Measurements from ENCODE around the gene COQ8A.

COQ8A gene

GRCh38 chr1:226956942-226957713 lies 17.0 kb downstream of the COQ8A start:
- FAIRE-seq (no peak), DNase-seq (ENCODE audit: insufficient read length) (no peak)

GRCh38 chr1:226957714-226958113 lies 17.6 kb downstream of the COQ8A start:
- DNase-seq (ENCODE audit: insufficient read length) (no peak), FAIRE-seq (no peak)
- TF ChIP-seq POLR2AphosphoS5 (IDR thresholded peaks at IDR 0.05; ENCODE audit: low read depth, low read length) (no peak), POLR2A (IDR thresholded peaks at IDR 0.05; ENCODE audit: low read depth, low read length) (no peak), TAF1 (IDR thresholded peaks at IDR 0.05; ENCODE audit: borderline replicate concordance, low read depth, low read length) (no peak)

More at GRCh38 chr1:226956942-226957713, 17.0 kb downstream of the COQ8A start:
- TF ChIP-seq POLR2A (IDR thresholded peaks at IDR 0.05; ENCODE audit: low read depth, low read length) (no peak), POLR2AphosphoS5 (IDR thresholded peaks at IDR 0.05; ENCODE audit: low read depth, low read length) (no peak), TAF1 (IDR thresholded peaks at IDR 0.05; ENCODE audit: borderline replicate concordance, low read depth, low read length) (no peak)

GRCh38 chr1:226958300-226958699 lies 18.2 kb downstream of the COQ8A start:
- no peak for FAIRE-seq
- DNase-seq (ENCODE audit: insufficient read length) = no peak
- no peak for TF ChIP-seq POLR2AphosphoS5 (IDR thresholded peaks at IDR 0.05; ENCODE audit: low read depth, low read length)
- no peak for TF ChIP-seq TAF1 (IDR thresholded peaks at IDR 0.05; ENCODE audit: borderline replicate concordance, low read depth, low read length)
- TF ChIP-seq POLR2A (IDR thresholded peaks at IDR 0.05; ENCODE audit: low read depth, low read length) = no peak

GRCh38 chr1:226960256-226960655 lies 20.2 kb downstream of the COQ8A start:
- DNase-seq (ENCODE audit: insufficient read length) (no peak), FAIRE-seq (peak; percentile 62)
- TF ChIP-seq TAF1 (IDR thresholded peaks at IDR 0.05; ENCODE audit: borderline replicate concordance, low read depth, low read length) = no peak
- no peak for TF ChIP-seq POLR2AphosphoS5 (IDR thresholded peaks at IDR 0.05; ENCODE audit: low read depth, low read length)
- no peak for TF ChIP-seq POLR2A (IDR thresholded peaks at IDR 0.05; ENCODE audit: low read depth, low read length)

GRCh38 chr1:226960944-226961765 lies 21.1 kb downstream of the COQ8A start:
- DNase-seq (ENCODE audit: insufficient read length) (no peak), FAIRE-seq (no peak)
- TF ChIP-seq POLR2AphosphoS5 (IDR thresholded peaks at IDR 0.05; ENCODE audit: low read depth, low read length) = no peak
- TF ChIP-seq POLR2A (IDR thresholded peaks at IDR 0.05; ENCODE audit: low read depth, low read length) = no peak
- no peak for TF ChIP-seq TAF1 (IDR thresholded peaks at IDR 0.05; ENCODE audit: borderline replicate concordance, low read depth, low read length)

- no peak for FAIRE-seq
Measured at GRCh38 chr1:226962421-226963391, 22.6 kb downstream of the COQ8A start.

GRCh38 chr1:226964068-226964425 lies 24.0 kb downstream of the COQ8A start:
- DNase-seq (ENCODE audit: insufficient read length) = no peak
- FAIRE-seq = no peak
- TF ChIP-seq TAF1 (IDR thresholded peaks at IDR 0.05; ENCODE audit: borderline replicate concordance, low read depth, low read length) (no peak), POLR2A (IDR thresholded peaks at IDR 0.05; ENCODE audit: low read depth, low read length) (no peak), POLR2AphosphoS5 (IDR thresholded peaks at IDR 0.05; ENCODE audit: low read depth, low read length) (no peak)

More at GRCh38 chr1:226962421-226963391, 22.6 kb downstream of the COQ8A start:
- DNase-seq (ENCODE audit: insufficient read length) = no peak
- TF ChIP-seq TAF1 (IDR thresholded peaks at IDR 0.05; ENCODE audit: borderline replicate concordance, low read depth, low read length) (no peak), POLR2A (IDR thresholded peaks at IDR 0.05; ENCODE audit: low read depth, low read length) (no peak), POLR2AphosphoS5 (IDR thresholded peaks at IDR 0.05; ENCODE audit: low read depth, low read length) (no peak)

GRCh38 chr1:226964611-226965486 lies 24.8 kb downstream of the COQ8A start:
- TF ChIP-seq TAF1 (IDR thresholded peaks at IDR 0.05; ENCODE audit: borderline replicate concordance, low read depth, low read length) (no peak), POLR2AphosphoS5 (IDR thresholded peaks at IDR 0.05; ENCODE audit: low read depth, low read length) (no peak), POLR2A (IDR thresholded peaks at IDR 0.05; ENCODE audit: low read depth, low read length) (no peak)
- DNase-seq (ENCODE audit: insufficient read length) = no peak
- no peak for FAIRE-seq

- FAIRE-seq (no peak), DNase-seq (ENCODE audit: insufficient read length) (no peak)
- no peak for TF ChIP-seq POLR2A (IDR thresholded peaks at IDR 0.05; ENCODE audit: low read depth, low read length)
- TF ChIP-seq POLR2AphosphoS5 (IDR thresholded peaks at IDR 0.05; ENCODE audit: low read depth, low read length) = no peak
- TF ChIP-seq TAF1 (IDR thresholded peaks at IDR 0.05; ENCODE audit: borderline replicate concordance, low read depth, low read length) = no peak
Measured at GRCh38 chr1:226965581-226966440, 25.7 kb downstream of the COQ8A start.
